HFFc6 (cell line): ENCODE data around the gene DND1. TPM values are rescaled to one million over a fixed set of nuclear protein-coding genes. Genes with fewer than 3 reads are reported as not detected.
A peak's percentile ranks its signal among the peaks of the same experiment; 100 is the strongest.

Experiments
- DNase-seq: peaks from one replicate; pipeline ENCODE4 v3.0.0-alpha.2; 2018
- H3K27ac Mint-ChIP-seq: 2 replicates; pipeline ENCODE4 v1.8.0; 2020; ENCODE audit warnings: mild to moderate bottlenecking, mixed read lengths
- H3K27me3 Mint-ChIP-seq: 2 replicates; pipeline ENCODE4 v1.8.0; 2021; ENCODE audit warnings: mild to moderate bottlenecking, moderate library complexity, mixed read lengths; ENCODE audit not compliant: insufficient read depth
- H3K36me3 Mint-ChIP-seq: 2 replicates; pipeline ENCODE4 v1.8.0; 2021; ENCODE audit warnings: low read depth, mixed read lengths
- H3K4me1 Mint-ChIP-seq: 2 replicates; pipeline ENCODE4 v1.8.0; 2020; ENCODE audit warnings: low read depth, mixed read lengths
- H3K4me3 Mint-ChIP-seq: 2 replicates; pipeline ENCODE4 v1.8.0; 2020; ENCODE audit warnings: mild to moderate bottlenecking, moderate library complexity, mixed read lengths
- H3K9me3 Mint-ChIP-seq: 2 replicates; pipeline ENCODE4 v1.8.0; 2020; ENCODE audit warnings: mild to moderate bottlenecking, mixed read lengths
- total RNA-seq, 6 experiments: library from RNA; stranded (reverse); fragmentation: NEBNext Ultra II Directional; extraction: Animal tissue kit (Norgen Biotek cat#: 25700); gene quantifications; 2 replicates in 1 of 6; 3 replicates in 5 of 6; pipeline ENCODE4 v1.2.3, GENCODE V29; 2021
- TF ChIP-seq, protein P1 (sequence below): fragments of 200-600 bp; sonication (generic); IDR thresholded peaks from 2 replicates; pipeline ENCODE4 v1.5.0; 2021; ENCODE audit warnings: antibody characterized with exemption, mild to moderate bottlenecking

Gene DND1
- total RNA-seq, 6 experiments from 2014 or later = 0.26 to 0.59 (median 0.41) TPM

DNA sequence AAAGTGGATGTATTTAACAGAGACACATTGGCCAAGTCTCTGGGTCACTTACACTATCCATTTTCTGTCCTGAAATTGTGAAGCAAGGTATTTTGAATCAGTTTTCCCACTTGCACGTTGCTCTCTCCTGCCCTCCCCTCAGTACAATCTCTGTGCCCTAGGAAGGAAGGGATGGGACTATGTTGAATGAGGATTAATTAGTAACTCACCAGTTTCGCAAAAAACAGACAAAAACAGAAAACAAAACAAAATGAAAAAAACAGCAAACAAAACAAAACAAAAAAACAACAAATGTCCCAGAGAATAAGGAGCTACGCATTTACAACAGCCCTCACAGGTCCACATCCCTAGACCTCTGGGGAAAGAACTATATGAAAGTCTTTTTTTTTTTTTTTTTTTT is 39.3 kb downstream of the DND1 start:
- Mint-ChIP-seq H3K27me3 (peaks cover 2% of the 10 kb centered on the region), H3K9me3 (no peaks in the 10 kb centered on the region), H3K4me1 (peaks cover 36% of the 10 kb centered on the region), H3K4me3 (no peak overlapping the region), H3K27ac (no peak overlapping the region), H3K36me3 (no peaks in the 10 kb centered on the region; the same call in 1 of the 2 replicates)
- TF ChIP-seq, protein P1, sequence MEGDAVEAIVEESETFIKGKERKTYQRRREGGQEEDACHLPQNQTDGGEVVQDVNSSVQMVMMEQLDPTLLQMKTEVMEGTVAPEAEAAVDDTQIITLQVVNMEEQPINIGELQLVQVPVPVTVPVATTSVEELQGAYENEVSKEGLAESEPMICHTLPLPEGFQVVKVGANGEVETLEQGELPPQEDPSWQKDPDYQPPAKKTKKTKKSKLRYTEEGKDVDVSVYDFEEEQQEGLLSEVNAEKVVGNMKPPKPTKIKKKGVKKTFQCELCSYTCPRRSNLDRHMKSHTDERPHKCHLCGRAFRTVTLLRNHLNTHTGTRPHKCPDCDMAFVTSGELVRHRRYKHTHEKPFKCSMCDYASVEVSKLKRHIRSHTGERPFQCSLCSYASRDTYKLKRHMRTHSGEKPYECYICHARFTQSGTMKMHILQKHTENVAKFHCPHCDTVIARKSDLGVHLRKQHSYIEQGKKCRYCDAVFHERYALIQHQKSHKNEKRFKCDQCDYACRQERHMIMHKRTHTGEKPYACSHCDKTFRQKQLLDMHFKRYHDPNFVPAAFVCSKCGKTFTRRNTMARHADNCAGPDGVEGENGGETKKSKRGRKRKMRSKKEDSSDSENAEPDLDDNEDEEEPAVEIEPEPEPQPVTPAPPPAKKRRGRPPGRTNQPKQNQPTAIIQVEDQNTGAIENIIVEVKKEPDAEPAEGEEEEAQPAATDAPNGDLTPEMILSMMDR = no peak
- DNase-seq = no peak

DNA sequence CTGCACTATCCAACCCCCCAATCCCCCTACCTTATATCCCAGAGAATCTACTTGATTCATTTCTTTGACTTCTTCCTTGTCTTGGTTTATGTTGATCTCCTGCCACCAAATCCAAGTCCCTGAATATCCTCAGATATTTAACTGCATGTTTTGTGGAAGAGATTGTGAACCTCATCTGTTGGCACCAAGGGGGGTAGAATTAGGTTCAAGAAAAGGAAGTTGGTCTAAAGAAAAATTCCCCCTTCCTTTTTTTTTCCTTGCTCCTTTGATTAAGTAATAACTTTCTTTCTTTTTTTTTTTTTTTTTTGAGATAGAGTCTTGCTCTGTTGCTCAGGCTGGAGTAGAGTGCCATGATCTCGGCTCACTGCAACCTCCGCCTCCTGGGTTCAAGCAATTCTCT is 39.9 kb downstream of the DND1 start:
- Mint-ChIP-seq H3K27me3 (no peaks in the 10 kb centered on the region; the same call in 1 of the 2 replicates), H3K27ac (peak overlapping the region; percentile 66; the same call in 1 of the 2 replicates), H3K4me1 (peaks cover 30% of the 10 kb centered on the region), H3K9me3 (no peaks in the 10 kb centered on the region), H3K4me3 (peak overlapping the region; percentile 90), H3K36me3 (no peaks in the 10 kb centered on the region; the same call in 1 of the 2 replicates)
- DNase-seq = no peak
- TF ChIP-seq, protein P1 = no peak

DNA sequence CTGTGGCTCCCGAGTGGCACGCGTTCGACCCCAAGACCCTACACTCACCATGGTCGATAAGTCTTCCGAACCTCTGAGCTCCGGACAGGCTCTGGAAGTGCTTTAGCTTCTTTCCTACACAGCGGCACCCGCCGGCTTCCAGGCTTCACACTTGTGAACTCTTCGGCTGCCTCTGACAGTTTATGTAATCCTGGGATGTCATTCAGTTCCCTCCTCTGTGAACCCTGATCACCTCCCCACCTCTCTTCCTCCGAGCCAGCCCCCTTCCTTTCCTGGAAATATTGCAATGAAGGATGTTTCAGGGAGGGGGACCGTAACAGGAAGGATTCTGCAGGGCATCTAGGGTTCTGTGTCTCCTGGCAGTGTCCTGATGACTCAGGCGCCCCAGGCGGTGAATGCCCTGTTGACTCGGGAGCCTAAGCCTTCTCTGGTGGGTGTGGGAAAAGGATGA is 40.3 kb downstream of the DND1 start, which contains the start of gene CD14:
Gene CD14, minus strand, starts transcription at position 155 of the 451 bp plus-strand sequence. Its CDS starts 104 bp downstream, at position 51.
- TF ChIP-seq, protein P1 = no peak; the same call in 1 of the 2 replicates
- peak; percentile 57 for DNase-seq
- peaks cover 4% of the 10 kb centered on the region for H3K9me3 Mint-ChIP-seq

DNA sequence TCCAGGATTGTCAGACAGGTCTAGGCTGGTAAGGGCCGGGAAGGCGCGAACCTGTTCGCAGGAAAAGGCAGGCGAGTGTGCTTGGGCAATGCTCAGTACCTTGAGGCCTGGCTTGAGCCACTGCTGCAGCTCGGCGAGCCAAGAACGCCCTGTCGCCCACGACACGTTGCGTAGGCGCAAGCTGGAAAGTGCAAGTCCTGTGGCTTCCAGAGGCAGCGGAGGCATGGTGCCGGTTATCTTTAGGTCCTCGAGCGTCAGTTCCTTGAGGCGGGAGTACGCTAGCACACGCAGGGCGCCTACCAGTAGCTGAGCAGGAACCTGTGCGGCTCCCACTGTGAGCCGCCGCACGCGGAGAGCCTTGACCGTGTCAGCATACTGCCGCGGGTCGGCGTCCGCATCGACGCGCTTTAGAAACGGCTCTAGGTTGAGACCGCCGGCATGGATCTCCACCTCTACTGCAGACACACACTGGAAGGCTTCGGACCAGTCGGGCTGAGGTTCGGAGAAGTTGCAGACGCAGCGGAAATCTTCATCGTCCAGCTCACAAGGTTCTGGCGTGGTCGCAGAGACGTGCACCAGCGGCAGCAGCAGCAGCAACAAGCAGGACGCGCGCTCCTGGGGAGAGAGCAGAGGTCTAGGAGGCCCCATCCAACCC is 40.9 kb downstream of the DND1 start:
- Mint-ChIP-seq H3K4me1 (peaks cover 24% of the 10 kb centered on the region), H3K9me3 (peaks cover 9% of the 10 kb centered on the region), H3K27ac (peak overlapping the region; percentile 66; the same call in 1 of the 2 replicates), H3K4me3 (peak overlapping the region; percentile 90), H3K27me3 (no peaks in the 10 kb centered on the region; the same call in none of the 2 replicates), H3K36me3 (peaks cover 9% of the 10 kb centered on the region)
- TF ChIP-seq, protein P1 = no peak; the same call in 1 of the 2 replicates
- DNase-seq = peak; percentile 9

More for the DNA sequence above, 40.3 kb downstream of the DND1 start, which contains the start of gene CD14:
- H3K4me1 Mint-ChIP-seq = peaks cover 25% of the 10 kb centered on the region
- peak within 1 kb of the TSS; percentile 66 for H3K27ac Mint-ChIP-seq
- H3K27me3 Mint-ChIP-seq = no peaks in the 10 kb centered on the region; the same call in 1 of the 2 replicates
- peak within 1 kb of the TSS; percentile 90 for H3K4me3 Mint-ChIP-seq
- peaks cover 3% of the 10 kb centered on the region for H3K36me3 Mint-ChIP-seq

DNA sequence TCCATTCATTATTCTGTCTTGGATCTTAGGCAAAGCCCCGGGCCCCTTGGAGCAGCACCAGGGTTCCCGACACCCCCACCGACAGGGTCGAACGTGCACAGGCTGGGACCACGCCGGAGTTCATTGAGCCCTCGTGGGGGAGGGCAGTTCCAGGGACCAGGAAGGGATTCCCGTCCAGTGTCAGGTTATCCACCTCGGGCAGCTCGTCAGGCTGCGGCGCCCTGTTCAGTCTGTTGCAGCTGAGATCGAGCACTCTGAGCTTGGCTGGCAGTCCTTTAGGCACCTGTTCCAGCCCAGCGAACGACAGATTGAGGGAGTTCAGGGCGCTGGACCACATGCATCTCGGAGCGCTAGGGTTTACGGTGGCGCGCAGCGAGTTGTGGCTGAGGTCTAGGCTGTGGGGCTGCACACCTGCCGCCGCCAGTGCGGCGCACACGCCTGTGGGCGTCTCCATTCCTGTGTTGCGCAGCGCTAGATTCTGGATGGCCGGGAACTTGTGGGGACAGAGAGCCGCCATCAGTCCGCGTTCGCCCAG is 41.5 kb downstream of the DND1 start:
- Mint-ChIP-seq H3K9me3 (peaks cover 14% of the 10 kb centered on the region), H3K4me3 (peak overlapping the region; percentile 90), H3K36me3 (peaks cover 12% of the 10 kb centered on the region), H3K4me1 (peaks cover 24% of the 10 kb centered on the region), H3K27me3 (no peaks in the 10 kb centered on the region; the same call in none of the 2 replicates), H3K27ac (no peak overlapping the region)
- DNase-seq = no peak
- TF ChIP-seq, protein P1 = no peak
